Dendritic cell treated with granulocyte-macrophage colony-stimulating factor and Interleukin-4, amounts not matched to agents 40 ng/mL and 50 ng/mL, for 4 days (primary cell): ENCODE results near the gene TNNT2.

Experiments used
- H3K27ac Mint-ChIP-seq: one replicate; pipeline ENCODE4 v1.8.0; 2022; ENCODE audit warnings: mild to moderate bottlenecking, mixed read lengths
- H3K27me3 Mint-ChIP-seq: one replicate; pipeline ENCODE4 v1.8.0; 2022; ENCODE audit warnings: mild to moderate bottlenecking, mixed read lengths
- H3K36me3 Mint-ChIP-seq: one replicate; pipeline ENCODE4 v1.8.0; 2022; ENCODE audit warnings: low read depth, mixed read lengths
- H3K4me1 Mint-ChIP-seq: one replicate; pipeline ENCODE4 v1.8.0; 2022; ENCODE audit warnings: low read depth, mixed read lengths
- H3K4me3 Mint-ChIP-seq: one replicate; pipeline ENCODE4 v1.8.0; 2022; ENCODE audit warnings: mild to moderate bottlenecking, moderate library complexity, mixed read lengths
- H3K9me3 Mint-ChIP-seq: one replicate; pipeline ENCODE4 v1.8.0; 2022; ENCODE audit warnings: mixed read lengths
- intact Hi-C: fragments of 100-400 bp; cut with micrococcal nuclease; formaldehyde crosslinking; loops from one replicate; pipeline ENCODE4 v1.15.0; 2022

Gene TNNT2

DNA sequence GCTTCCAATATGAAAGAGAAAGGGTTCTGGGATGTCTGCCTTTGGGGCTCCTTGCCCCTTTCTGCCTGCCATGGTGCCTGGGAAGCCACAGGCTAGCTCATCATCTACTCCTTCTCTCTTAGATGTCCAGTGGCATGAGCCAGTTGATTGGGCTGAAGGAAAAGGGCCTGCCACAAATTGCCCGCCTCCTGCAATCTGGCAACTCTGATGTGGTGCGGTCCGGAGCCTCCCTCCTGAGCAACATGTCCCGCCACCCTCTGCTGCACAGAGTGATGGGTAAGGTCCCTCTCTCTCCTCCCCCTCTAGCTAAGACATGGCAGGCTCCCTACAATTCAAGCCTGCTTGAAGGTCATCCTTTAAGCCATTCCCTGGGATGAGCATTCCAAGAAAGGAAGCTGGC is 53.2 kb downstream of the TNNT2 start:
- intact Hi-C loops, result no loop called here
- Mint-ChIP-seq H3K27ac (no peak overlapping the region), H3K4me1 (no peaks in the 10 kb centered on the region), H3K9me3 (no peaks in the 10 kb centered on the region), H3K4me3 (no peak overlapping the region), H3K36me3 (no peaks in the 10 kb centered on the region), H3K27me3 (peaks cover 7% of the 10 kb centered on the region)

GRCh38 chr1:201322653-201323510 is 54.6 kb downstream of the TNNT2 start:
- H3K4me3 Mint-ChIP-seq, result no peak overlapping the region

GRCh38 chr1:201321826-201322390 is 55.6 kb downstream of the TNNT2 start:
- intact Hi-C loops, result no loop called here
- H3K9me3 Mint-ChIP-seq, result no peaks in the 10 kb centered on the region

More at GRCh38 chr1:201322653-201323510, 54.6 kb downstream of the TNNT2 start:
- intact Hi-C loops, result no loop called here
- Mint-ChIP-seq H3K27ac (no peak overlapping the region), H3K27me3 (peaks cover 8% of the 10 kb centered on the region), H3K4me1 (no peaks in the 10 kb centered on the region), H3K36me3 (no peaks in the 10 kb centered on the region), H3K9me3 (no peaks in the 10 kb centered on the region)

DNA sequence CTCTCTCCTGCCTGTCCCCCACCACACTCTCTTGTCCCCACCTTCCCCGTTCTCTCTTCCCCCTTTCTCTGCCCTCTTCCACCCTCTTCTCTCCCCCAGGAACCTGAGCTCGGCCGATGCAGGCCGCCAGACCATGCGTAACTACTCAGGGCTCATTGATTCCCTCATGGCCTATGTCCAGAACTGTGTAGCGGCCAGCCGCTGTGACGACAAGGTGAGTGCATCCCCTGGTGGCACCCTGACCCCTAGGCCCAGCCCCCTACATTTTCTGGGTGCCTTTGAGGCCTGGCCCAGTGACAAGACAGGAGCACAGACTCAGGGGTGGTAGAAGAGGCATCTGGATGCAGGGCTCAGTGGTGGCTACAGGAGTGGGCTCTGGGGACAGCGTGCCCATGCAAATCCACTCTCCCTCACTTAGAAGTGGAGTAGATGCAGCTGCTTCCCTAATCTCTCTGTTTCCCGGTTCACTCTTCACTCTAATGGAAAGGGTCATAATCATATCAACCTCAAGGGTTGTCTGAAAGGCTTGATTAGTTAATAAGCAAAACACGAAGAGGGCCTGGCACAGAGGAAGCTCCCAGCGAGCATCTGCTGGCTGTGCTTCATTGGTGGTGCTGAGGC is 57.2 kb downstream of the TNNT2 start:
- H3K4me3 Mint-ChIP-seq, result no peak overlapping the region
- intact Hi-C loops, result no loop called here
- H3K27ac Mint-ChIP-seq, result no peak overlapping the region
- no peaks in the 10 kb centered on the region for H3K9me3 Mint-ChIP-seq
- H3K36me3 Mint-ChIP-seq, result no peaks in the 10 kb centered on the region
- H3K4me1 Mint-ChIP-seq, result no peaks in the 10 kb centered on the region
- peaks cover 4% of the 10 kb centered on the region for H3K27me3 Mint-ChIP-seq

More at GRCh38 chr1:201321826-201322390, 55.6 kb downstream of the TNNT2 start:
- H3K27ac Mint-ChIP-seq, result no peak overlapping the region
- no peaks in the 10 kb centered on the region for H3K4me1 Mint-ChIP-seq
- H3K27me3 Mint-ChIP-seq, result peaks cover 7% of the 10 kb centered on the region
- H3K36me3 Mint-ChIP-seq, result no peaks in the 10 kb centered on the region
- no peak overlapping the region for H3K4me3 Mint-ChIP-seq

- no peaks in the 10 kb centered on the region for H3K36me3 Mint-ChIP-seq
- H3K4me3 Mint-ChIP-seq, result no peak overlapping the region
- intact Hi-C loops, result no loop called here
- peaks cover 4% of the 10 kb centered on the region for H3K27me3 Mint-ChIP-seq
- H3K27ac Mint-ChIP-seq, result no peak overlapping the region
- no peaks in the 10 kb centered on the region for H3K9me3 Mint-ChIP-seq
- H3K4me1 Mint-ChIP-seq, result no peaks in the 10 kb centered on the region
Measured at GRCh38 chr1:201319631-201320030, 57.8 kb downstream of the TNNT2 start.

DNA sequence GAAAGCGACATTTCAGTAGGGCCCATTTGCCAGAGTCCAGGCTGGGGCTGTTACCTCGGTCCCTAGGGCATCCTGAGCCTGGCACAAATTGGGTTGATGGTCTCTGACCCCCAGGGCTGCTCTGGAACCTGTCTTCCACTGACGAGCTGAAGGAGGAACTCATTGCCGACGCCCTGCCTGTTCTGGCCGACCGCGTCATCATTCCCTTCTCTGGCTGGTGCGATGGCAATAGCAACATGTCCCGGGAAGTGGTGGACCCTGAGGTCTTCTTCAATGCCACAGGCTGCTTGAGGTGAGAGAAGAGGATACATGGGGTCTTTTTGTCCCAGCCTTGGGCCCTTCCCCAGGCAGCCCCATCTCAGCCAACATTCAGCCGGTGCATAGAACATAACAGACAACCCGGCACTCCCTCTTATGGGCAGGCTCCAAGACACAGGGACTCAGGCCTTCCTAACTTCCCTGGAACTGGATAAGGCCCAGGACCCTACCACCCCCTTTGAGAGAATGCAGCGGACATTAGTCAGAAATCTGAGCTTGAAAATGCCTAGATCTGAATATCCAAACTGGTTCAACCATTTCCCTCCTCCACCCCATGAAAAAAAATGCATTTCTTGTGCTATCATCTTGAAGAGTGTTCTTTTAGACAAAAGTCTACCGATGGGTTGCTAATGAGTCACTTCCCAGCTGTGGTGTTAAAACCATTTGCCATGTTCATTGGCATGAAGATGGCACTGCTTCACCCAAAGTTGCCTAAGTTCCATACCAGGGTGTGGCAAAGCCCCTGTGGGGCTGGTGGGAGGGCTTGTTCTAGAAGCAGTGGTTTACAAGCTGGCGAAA is 58.8 kb downstream of the TNNT2 start:
- H3K4me3 Mint-ChIP-seq, result no peak overlapping the region
- H3K36me3 Mint-ChIP-seq, result no peaks in the 10 kb centered on the region
- H3K27me3 Mint-ChIP-seq, result peaks cover 6% of the 10 kb centered on the region
- no peaks in the 10 kb centered on the region for H3K4me1 Mint-ChIP-seq
- intact Hi-C loops, result no loop called here
- no peaks in the 10 kb centered on the region for H3K9me3 Mint-ChIP-seq
- H3K27ac Mint-ChIP-seq, result no peak overlapping the region

- no peaks in the 10 kb centered on the region for H3K9me3 Mint-ChIP-seq
- no peak overlapping the region for H3K4me3 Mint-ChIP-seq
- intact Hi-C loops, result no loop called here
- no peaks in the 10 kb centered on the region for H3K4me1 Mint-ChIP-seq
- H3K27ac Mint-ChIP-seq, result no peak overlapping the region
- peaks cover 6% of the 10 kb centered on the region for H3K27me3 Mint-ChIP-seq
- no peaks in the 10 kb centered on the region for H3K36me3 Mint-ChIP-seq
Measured at GRCh38 chr1:201317551-201317950, 59.9 kb downstream of the TNNT2 start.

- H3K36me3 Mint-ChIP-seq, result no peaks in the 10 kb centered on the region
- intact Hi-C loops, result no loop called here
- no peak overlapping the region for H3K27ac Mint-ChIP-seq
- H3K4me3 Mint-ChIP-seq, result no peak overlapping the region
- H3K4me1 Mint-ChIP-seq, result no peaks in the 10 kb centered on the region
- no peaks in the 10 kb centered on the region for H3K9me3 Mint-ChIP-seq
- peaks cover 6% of the 10 kb centered on the region for H3K27me3 Mint-ChIP-seq
Measured at GRCh38 chr1:201316556-201316955, 60.9 kb downstream of the TNNT2 start.

- H3K4me1 Mint-ChIP-seq, result no peaks in the 10 kb centered on the region
- H3K27me3 Mint-ChIP-seq, result peaks cover 25% of the 10 kb centered on the region
- no peaks in the 10 kb centered on the region for H3K9me3 Mint-ChIP-seq
- H3K4me3 Mint-ChIP-seq, result no peak overlapping the region
- no peak overlapping the region for H3K27ac Mint-ChIP-seq
- no peaks in the 10 kb centered on the region for H3K36me3 Mint-ChIP-seq
- intact Hi-C loops, result no loop called here
Measured at GRCh38 chr1:201313086-201313485, 64.4 kb downstream of the TNNT2 start.

DNA sequence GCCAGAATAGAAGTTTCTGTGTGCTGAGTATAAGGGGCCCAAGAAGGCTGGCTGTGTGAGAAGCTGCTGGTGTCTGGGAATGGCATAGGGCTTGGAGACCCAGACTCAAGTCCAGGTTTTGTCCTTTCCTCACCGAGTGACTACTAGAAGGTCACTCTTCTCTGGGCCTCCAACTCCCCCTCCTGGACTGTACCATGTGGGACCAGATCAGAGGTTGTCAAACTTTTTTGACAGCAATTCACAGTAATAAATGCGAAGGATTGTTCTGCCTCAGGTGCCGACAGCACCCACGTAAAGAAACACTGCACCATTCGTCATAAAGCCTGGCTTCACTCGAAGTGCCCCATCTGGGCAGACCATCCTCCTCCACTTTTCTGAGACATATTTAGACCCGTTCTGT is 65.2 kb downstream of the TNNT2 start:
- intact Hi-C loops, result no loop called here
- Mint-ChIP-seq H3K9me3 (no peaks in the 10 kb centered on the region), H3K4me1 (no peaks in the 10 kb centered on the region), H3K27ac (no peak overlapping the region), H3K27me3 (peaks cover 25% of the 10 kb centered on the region), H3K36me3 (no peaks in the 10 kb centered on the region), H3K4me3 (no peak overlapping the region)

- intact Hi-C loops, result no loop called here
- Mint-ChIP-seq H3K9me3 (no peaks in the 10 kb centered on the region), H3K27me3 (peaks cover 25% of the 10 kb centered on the region)
Measured at GRCh38 chr1:201311356-201312011, 66.0 kb downstream of the TNNT2 start.

GRCh38 chr1:201310986-201311355 is 66.5 kb downstream of the TNNT2 start:
- H3K27me3 Mint-ChIP-seq, result peaks cover 25% of the 10 kb centered on the region
- no peaks in the 10 kb centered on the region for H3K9me3 Mint-ChIP-seq
- intact Hi-C loops, result no loop called here
- no peak overlapping the region for H3K27ac Mint-ChIP-seq
- H3K4me3 Mint-ChIP-seq, result no peak overlapping the region
- no peaks in the 10 kb centered on the region for H3K4me1 Mint-ChIP-seq
- no peaks in the 10 kb centered on the region for H3K36me3 Mint-ChIP-seq

More at GRCh38 chr1:201311356-201312011, 66.0 kb downstream of the TNNT2 start:
- no peak overlapping the region for H3K27ac Mint-ChIP-seq
- no peaks in the 10 kb centered on the region for H3K4me1 Mint-ChIP-seq
- H3K4me3 Mint-ChIP-seq, result no peak overlapping the region
- no peaks in the 10 kb centered on the region for H3K36me3 Mint-ChIP-seq

GRCh38 chr1:201310251-201310985 is 67.1 kb downstream of the TNNT2 start:
- Mint-ChIP-seq H3K36me3 (no peaks in the 10 kb centered on the region), H3K27ac (no peak overlapping the region), H3K9me3 (no peaks in the 10 kb centered on the region), H3K4me3 (no peak overlapping the region), H3K27me3 (peaks cover 25% of the 10 kb centered on the region), H3K4me1 (no peaks in the 10 kb centered on the region)
- intact Hi-C loops, result no loop called here
